ENCODE data around the gene SDF2.

- no peak for TF ChIP-seq TEAD4 (IDR thresholded peaks at IDR 0.05; ENCODE audit: borderline replicate concordance, insufficient read depth)
- no peak for TF ChIP-seq FOXJ3 (CRISPR knock-in tag; IDR thresholded peaks at IDR 0.05)
- TF ChIP-seq FOXM1 (IDR thresholded peaks at IDR 0.05; ENCODE audit: low read depth) = no peak
- TF ChIP-seq CTCF (IDR thresholded peaks at IDR 0.05) = peak; percentile 72
These were observed 48.5 kb downstream of the SDF2 start for GRCh38 chr17:28612936-28613872.

Measured in SK-N-SH (cell line).